ENCODE results near the gene ISM1. TPM values are rescaled to one million over a fixed set of nuclear protein-coding genes. Genes with fewer than 3 reads are reported as not detected.

Gene ISM1
- total RNA-seq, 2 experiments from 2014 or later: 0.87 to 1.1 TPM

DNA sequence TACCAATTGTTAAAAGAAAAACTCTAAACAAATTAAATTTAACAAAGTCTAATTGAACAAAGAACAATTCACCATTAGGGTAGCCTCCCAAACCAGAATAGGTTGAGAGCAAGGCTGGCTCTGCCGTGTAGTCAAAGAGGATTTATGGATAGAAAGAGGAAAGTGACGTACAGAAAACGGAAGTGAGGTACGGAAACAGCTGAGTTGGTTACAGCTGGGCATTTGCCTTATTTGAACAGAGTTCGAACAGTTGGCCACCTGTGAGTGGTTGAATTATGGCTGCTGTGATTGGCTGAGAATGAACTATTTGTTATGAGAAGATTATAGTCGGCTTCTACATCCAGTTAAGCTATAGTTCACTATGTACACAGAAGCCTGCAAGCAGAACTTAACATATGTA lies 18.5 kb upstream of the ISM1 start:
- H3K4me1 Mint-ChIP-seq (ENCODE audit: low read depth): no peaks in the 10 kb centered on the region

DNA sequence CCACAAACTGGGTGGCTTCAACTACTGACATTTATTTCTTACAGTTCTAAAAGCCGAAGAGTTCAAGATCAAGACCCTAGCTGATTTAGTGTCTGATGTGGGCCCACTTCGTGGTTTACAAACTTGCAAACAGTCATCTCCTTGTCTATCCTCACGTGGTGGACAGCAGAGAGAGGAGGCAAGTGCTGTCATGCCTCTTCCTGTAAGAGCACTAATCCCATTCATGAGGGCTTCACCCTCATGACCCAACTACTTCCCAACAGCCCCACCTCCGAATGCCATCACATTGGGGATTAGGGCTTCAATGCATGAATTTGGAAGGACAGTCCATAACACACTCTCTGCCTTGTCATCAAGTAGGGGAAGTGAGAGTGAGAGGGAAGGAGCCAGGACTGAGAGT lies 15.6 kb upstream of the ISM1 start:
- no peaks in the 10 kb centered on the region for H3K27me3 ChIP-seq (ENCODE audit: control insufficient read depth in 1 of 2, insufficient read depth in 2 of 2, low read length in 2 of 2)
- Mint-ChIP-seq H3K9me3 (no peaks in the 10 kb centered on the region), H3K36me3 (ENCODE audit: low read depth) (no peaks in the 10 kb centered on the region), H3K4me3 (no peak overlapping the region), H3K4me1 (ENCODE audit: low read depth) (no peaks in the 10 kb centered on the region), H3K27me3 (no peaks in the 10 kb centered on the region), H3K27ac (no peak overlapping the region)
- intact Hi-C loops (cut with DNase I, micrococcal nuclease): no loop called here
- no peak for ATAC-seq (ENCODE audit: poor library complexity)
- H3K9me3 ChIP-seq (ENCODE audit: control insufficient read depth in 1 of 2, insufficient read depth in 1 of 2, low read length in 2 of 2): no peaks in the 10 kb centered on the region
- ChIA-PET CTCF (no interaction called here), POLR2A (no interaction called here)
- no peaks in the 10 kb centered on the region for H3K4me1 ChIP-seq (ENCODE audit: insufficient read depth, low read length)
- no peak for TF ChIP-seq CTCF (IDR thresholded peaks at IDR 0.05)
- DNase-seq: no peak
- no peak overlapping the region for H3K4me3 ChIP-seq (ENCODE audit: low read length)
- H3K36me3 ChIP-seq (ENCODE audit: insufficient read depth, low read length): no peaks in the 10 kb centered on the region
- no peak overlapping the region for H3K27ac ChIP-seq (ENCODE audit: low read depth in 1 of 2, low read length in 2 of 2)

More for the DNA sequence above, 18.5 kb upstream of the ISM1 start:
- no peak for DNase-seq
- Mint-ChIP-seq H3K9me3 (no peaks in the 10 kb centered on the region), H3K27me3 (no peaks in the 10 kb centered on the region), H3K4me3 (no peak overlapping the region), H3K36me3 (ENCODE audit: low read depth) (no peaks in the 10 kb centered on the region), H3K27ac (no peak overlapping the region)
- Histone ChIP-seq H3K27ac (ENCODE audit: low read depth in 1 of 2, low read length in 2 of 2) (no peak overlapping the region), H3K36me3 (ENCODE audit: insufficient read depth, low read length) (no peaks in the 10 kb centered on the region), H3K4me1 (ENCODE audit: insufficient read depth, low read length) (no peaks in the 10 kb centered on the region), H3K4me3 (ENCODE audit: low read length) (no peak overlapping the region), H3K27me3 (ENCODE audit: control insufficient read depth in 1 of 2, insufficient read depth in 2 of 2, low read length in 2 of 2) (no peaks in the 10 kb centered on the region), H3K9me3 (ENCODE audit: control insufficient read depth in 1 of 2, insufficient read depth in 1 of 2, low read length in 2 of 2) (no peaks in the 10 kb centered on the region)
- intact Hi-C loops (cut with DNase I, micrococcal nuclease): no loop called here
- POLR2A ChIA-PET: no interaction called here
- CTCF ChIA-PET: no interaction called here
- no peak for ATAC-seq (ENCODE audit: poor library complexity)
- no peak for TF ChIP-seq CTCF (IDR thresholded peaks at IDR 0.05)

GRCh38 chr20:13205848-13206434 lies 15.1 kb upstream of the ISM1 start:
- TF ChIP-seq CTCF (IDR thresholded peaks at IDR 0.05): no peak
- H3K27me3 Mint-ChIP-seq: no peaks in the 10 kb centered on the region
- H3K4me3 ChIP-seq (ENCODE audit: low read length): no peak overlapping the region
- no peak for DNase-seq
- H3K9me3 Mint-ChIP-seq: no peaks in the 10 kb centered on the region
- H3K36me3 Mint-ChIP-seq (ENCODE audit: low read depth): no peaks in the 10 kb centered on the region
- ChIA-PET CTCF (no interaction called here), POLR2A (no interaction called here)
- intact Hi-C loops (cut with DNase I, micrococcal nuclease): no loop called here
- H3K36me3 ChIP-seq (ENCODE audit: insufficient read depth, low read length): no peaks in the 10 kb centered on the region
- H3K4me1 ChIP-seq (ENCODE audit: insufficient read depth, low read length): no peaks in the 10 kb centered on the region
- no peaks in the 10 kb centered on the region for H3K9me3 ChIP-seq (ENCODE audit: control insufficient read depth in 1 of 2, insufficient read depth in 1 of 2, low read length in 2 of 2)
- ATAC-seq (ENCODE audit: poor library complexity): no peak
- no peak overlapping the region for H3K27ac Mint-ChIP-seq
- H3K4me3 Mint-ChIP-seq: no peak overlapping the region
- H3K27ac ChIP-seq (ENCODE audit: low read depth in 1 of 2, low read length in 2 of 2): no peak overlapping the region
- H3K4me1 Mint-ChIP-seq (ENCODE audit: low read depth): no peaks in the 10 kb centered on the region
- H3K27me3 ChIP-seq (ENCODE audit: control insufficient read depth in 1 of 2, insufficient read depth in 2 of 2, low read length in 2 of 2): no peaks in the 10 kb centered on the region

Data from CD4-positive, alpha-beta T cell (primary cell).